ENCODE data around the gene TNFSF13B.

Gene TNFSF13B

GRCh38 chr13:108230377-108230776, 39.1 kb upstream of the TNFSF13B start:
- Histone ChIP-seq H3K9me2 (replicated peaks; ENCODE audit: control insufficient read depth, low read length) (no peaks in the 10 kb centered on the region), H3K9me3 (ENCODE audit: control insufficient read depth, insufficient read depth, low read length) (no peaks in the 10 kb centered on the region), H3K4me2 (ENCODE audit: low read length) (no peak overlapping the region), H3F3A (ENCODE audit: control insufficient read depth, insufficient read depth) (no peaks in the 10 kb centered on the region), H3K79me2 (ENCODE audit: control insufficient read depth, low read length) (peaks cover 47% of the 10 kb centered on the region), H4K20me1 (ENCODE audit: control insufficient read depth, insufficient read depth, low read depth, low read length) (peaks cover 13% of the 10 kb centered on the region), H3K27ac (ENCODE audit: low read depth, low read length) (no peak overlapping the region), H3K36me3 (ENCODE audit: control insufficient read depth, low read length) (peaks cover 19% of the 10 kb centered on the region), H3K4me3 (ENCODE audit: low read length) (no peak overlapping the region), H3K4me1 (ENCODE audit: control insufficient read depth, low read length) (peaks cover 17% of the 10 kb centered on the region), H3K27me3 (ENCODE audit: control insufficient read depth, low read length) (no peaks in the 10 kb centered on the region)
- TF ChIP-seq CTCF (IDR thresholded peaks at IDR 0.05; ENCODE audit: low read depth, low read length, poor library complexity, severe bottlenecking) = no peak

- H3K79me2 ChIP-seq (ENCODE audit: control insufficient read depth, low read length) = no peaks in the 10 kb centered on the region
- no peak overlapping the region for H3K4me3 ChIP-seq (ENCODE audit: low read length)
- H3K36me3 ChIP-seq (ENCODE audit: control insufficient read depth, low read length) = no peaks in the 10 kb centered on the region
- H3K27me3 ChIP-seq (ENCODE audit: control insufficient read depth, low read length) = no peaks in the 10 kb centered on the region
- no peak for TF ChIP-seq CTCF (IDR thresholded peaks at IDR 0.05; ENCODE audit: low read depth, low read length, poor library complexity, severe bottlenecking)
- TF ChIP-seq EZH2phosphoT487 (IDR thresholded peaks at IDR 0.05; ENCODE audit: borderline replicate concordance, low read length) = no peak
- no peak overlapping the region for H3K4me2 ChIP-seq (ENCODE audit: low read length)
- no peaks in the 10 kb centered on the region for H3F3A ChIP-seq (ENCODE audit: control insufficient read depth, insufficient read depth)
- H3K9me3 ChIP-seq (ENCODE audit: control insufficient read depth, insufficient read depth, low read length) = no peaks in the 10 kb centered on the region
- no peak overlapping the region for H3K27ac ChIP-seq (ENCODE audit: low read depth, low read length)
- no peaks in the 10 kb centered on the region for H3K9me2 ChIP-seq (replicated peaks; ENCODE audit: control insufficient read depth, low read length)
- no peaks in the 10 kb centered on the region for H3K4me1 ChIP-seq (ENCODE audit: control insufficient read depth, low read length)
- no peaks in the 10 kb centered on the region for H4K20me1 ChIP-seq (ENCODE audit: control insufficient read depth, insufficient read depth, low read depth, low read length)
Measured at GRCh38 chr13:108249150-108249549, 20.4 kb upstream of the TNFSF13B start.

DNA sequence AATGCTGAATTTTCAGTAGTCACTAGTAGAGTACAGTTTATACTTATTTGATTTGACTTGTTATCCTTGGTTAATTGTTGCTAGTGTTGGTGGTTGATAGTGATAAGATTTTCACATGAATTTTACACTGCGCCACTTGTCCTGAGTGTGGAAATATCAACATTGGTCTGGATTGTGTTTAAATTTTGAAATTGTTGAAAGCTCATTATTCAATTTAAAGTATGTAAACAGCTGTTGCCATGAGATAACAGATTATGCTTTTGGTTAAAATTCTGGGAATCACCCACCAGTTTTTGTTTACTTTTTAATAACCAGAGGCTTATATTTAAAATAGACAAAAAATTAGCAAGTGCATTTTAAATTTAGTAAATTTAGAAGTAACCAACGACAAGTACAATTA, 12.3 kb upstream of the TNFSF13B start:
- Histone ChIP-seq H3K4me2 (ENCODE audit: low read length) (no peak overlapping the region), H3K9me3 (ENCODE audit: control insufficient read depth, insufficient read depth, low read length) (no peaks in the 10 kb centered on the region), H3F3A (ENCODE audit: control insufficient read depth, insufficient read depth) (no peaks in the 10 kb centered on the region), H4K20me1 (ENCODE audit: control insufficient read depth, insufficient read depth, low read depth, low read length) (no peaks in the 10 kb centered on the region), H3K9me2 (replicated peaks; ENCODE audit: control insufficient read depth, low read length) (no peaks in the 10 kb centered on the region), H3K36me3 (ENCODE audit: control insufficient read depth, low read length) (no peaks in the 10 kb centered on the region), H3K4me3 (ENCODE audit: low read length) (no peak overlapping the region), H3K79me2 (ENCODE audit: control insufficient read depth, low read length) (no peaks in the 10 kb centered on the region), H3K27me3 (ENCODE audit: control insufficient read depth, low read length) (no peaks in the 10 kb centered on the region), H3K4me1 (ENCODE audit: control insufficient read depth, low read length) (no peaks in the 10 kb centered on the region), H3K27ac (ENCODE audit: low read depth, low read length) (no peak overlapping the region)
- TF ChIP-seq CTCF (IDR thresholded peaks at IDR 0.05; ENCODE audit: low read depth, low read length, poor library complexity, severe bottlenecking) (no peak), EZH2phosphoT487 (IDR thresholded peaks at IDR 0.05; ENCODE audit: borderline replicate concordance, low read length) (no peak)
